Trophoblast cell (in vitro differentiated cells and primary cell): ENCODE measurements around the gene POU2F1.

Experiments
- DNase-seq, 2 donors: peaks; one replicate each; pipeline ENCODE4 v3.0.0-alpha.2; 2016
- H2AFZ ChIP-seq: 2 replicates; pipeline ENCODE4 v1.6.1; 2013; ENCODE audit warnings: low read length, moderate library complexity, mild to moderate bottlenecking; ENCODE audit not compliant: insufficient read depth, poor library complexity
- H2AK5ac ChIP-seq: 2 replicates; pipeline ENCODE4 v1.6.1; 2013; ENCODE audit warnings: mild to moderate bottlenecking, low read length
- H2BK120ac ChIP-seq: 2 replicates; pipeline ENCODE4 v1.6.1; 2013; ENCODE audit warnings: low read length, mild to moderate bottlenecking, moderate library complexity; ENCODE audit not compliant: insufficient read depth, poor library complexity
- H2BK12ac ChIP-seq: 2 replicates; pipeline ENCODE4 v1.6.1; 2013; ENCODE audit warnings: mild to moderate bottlenecking, low read length, moderate library complexity
- H2BK5ac ChIP-seq: 2 replicates; pipeline ENCODE4 v1.6.1; 2013; ENCODE audit warnings: low read length, low read depth, moderate library complexity, mild to moderate bottlenecking; ENCODE audit not compliant: poor library complexity
- H3K14ac ChIP-seq: 2 replicates; pipeline ENCODE4 v1.6.1; 2013; ENCODE audit warnings: mild to moderate bottlenecking, low read length
- H3K18ac ChIP-seq: 2 replicates; pipeline ENCODE4 v1.6.1; 2013; ENCODE audit warnings: mild to moderate bottlenecking, low read length
- H3K23ac ChIP-seq: 2 replicates; pipeline ENCODE4 v1.6.1; 2013; ENCODE audit warnings: low read length
- H3K27ac ChIP-seq: 2 replicates; pipeline ENCODE4 v1.5.1; 2013; ENCODE audit warnings: low read depth, mild to moderate bottlenecking, inconsistent platforms, low read length, moderate library complexity
- H3K27me3 ChIP-seq: 2 replicates; pipeline ENCODE4 v1.6.1; 2013; ENCODE audit warnings: inconsistent platforms, mild to moderate bottlenecking, low read length, moderate library complexity; ENCODE audit not compliant: insufficient read depth
- H3K36me3 ChIP-seq, 2 experiments: 1 replicate in 1 of 2; 2 replicates in 1 of 2; pipeline ENCODE4 v1.6.1; 2013; ENCODE audit warnings: low read length in 2 of 2, mild to moderate bottlenecking in 2 of 2, moderate library complexity in 1 of 2; ENCODE audit not compliant: insufficient read depth in 2 of 2, control insufficient read depth in 1 of 2
- H3K4ac ChIP-seq: 2 replicates; pipeline ENCODE4 v1.6.1; 2013; ENCODE audit warnings: low read depth, mild to moderate bottlenecking, low read length, moderate library complexity
- H3K4me1 ChIP-seq, 2 experiments: 1 replicate in 1 of 2; 2 replicates in 1 of 2; pipeline ENCODE4 v1.6.1; 2013; ENCODE audit warnings: low read length in 2 of 2, mild to moderate bottlenecking in 2 of 2, moderate library complexity in 1 of 2; ENCODE audit not compliant: insufficient read depth in 2 of 2, control insufficient read depth in 1 of 2
- H3K4me2 ChIP-seq: 2 replicates; pipeline ENCODE4 v1.6.1; 2013; ENCODE audit warnings: inconsistent platforms, mild to moderate bottlenecking, low read length, moderate library complexity
- H3K4me3 ChIP-seq: 2 replicates; pipeline ENCODE4 v1.5.1; 2013; ENCODE audit warnings: mild to moderate bottlenecking, low read depth, low read length, inconsistent platforms
- H3K79me1 ChIP-seq: one replicate; pipeline ENCODE4 v1.6.1; 2013; ENCODE audit warnings: low read length
- H3K79me2 ChIP-seq: 2 replicates; pipeline ENCODE4 v1.6.1; 2013; ENCODE audit warnings: low read length, mild to moderate bottlenecking; ENCODE audit not compliant: control insufficient read depth, insufficient read depth, poor library complexity
- H3K9ac ChIP-seq: 2 replicates; pipeline ENCODE4 v1.6.1; 2013; ENCODE audit warnings: mild to moderate bottlenecking, low read length
- H3K9me3 ChIP-seq: 2 replicates; pipeline ENCODE4 v1.6.1; 2013; ENCODE audit warnings: low read depth, mild to moderate bottlenecking, control low read depth, inconsistent platforms, low read length; ENCODE audit not compliant: insufficient read depth
- H4K12ac ChIP-seq: 2 replicates; pipeline ENCODE4 v1.6.1; 2013; ENCODE audit warnings: low read depth, mild to moderate bottlenecking, low read length, moderate library complexity
- H4K8ac ChIP-seq: 2 replicates; pipeline ENCODE4 v1.6.1; 2013; ENCODE audit warnings: low read depth, mild to moderate bottlenecking, low read length, moderate library complexity
- H4K91ac ChIP-seq: one replicate; pipeline ENCODE4 v1.6.1; 2013; ENCODE audit warnings: low read depth, mild to moderate bottlenecking, low read length, moderate library complexity
- WGBS: extraction: QIAGEN DNeasy Blood & Tissue Kit; methylation state at CpG from one replicate; pipeline ENCODE4 v1.1.7; 2013; ENCODE audit warnings: missing lambda C conversion rate; ENCODE audit not compliant: insufficient read length, insufficient coverage; ENCODE audit errors: extremely low coverage; 5-methylcytosine and 5-hydroxymethylcytosine counted together

The POU2F1 gene

DNA sequence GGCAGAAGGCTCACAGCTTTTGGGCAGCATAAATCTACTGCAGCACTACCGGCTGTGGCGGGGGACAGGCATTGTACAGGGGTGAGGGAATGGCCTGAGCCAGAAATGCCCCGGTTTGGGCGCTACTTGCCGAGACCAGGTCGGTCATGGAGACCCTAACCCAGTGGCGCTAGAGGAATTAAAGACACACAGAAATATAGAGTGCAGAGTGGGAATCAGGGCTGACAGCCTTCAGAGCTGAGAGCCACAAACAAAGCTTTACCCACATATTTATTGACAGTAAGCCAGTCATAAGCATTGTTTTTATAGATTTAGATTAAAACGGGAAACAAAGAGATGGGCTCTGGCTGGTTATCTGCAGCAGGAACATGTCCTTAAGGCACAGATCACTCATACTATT lies 101.8 kb downstream of the POU2F1 start:
- Histone ChIP-seq H4K12ac (no peak overlapping the region), H3K4me3 (no peak overlapping the region), H3K9ac (no peak overlapping the region), H2AFZ (no peak overlapping the region), H3K9me3 (peaks cover 11% of the 10 kb centered on the region), H3K23ac (no peak overlapping the region), H3K27me3 (no peaks in the 10 kb centered on the region), H2AK5ac (no peak overlapping the region), H4K91ac (no peak overlapping the region), H3K18ac (no peak overlapping the region), H2BK120ac (no peak overlapping the region), H4K8ac (no peak overlapping the region), H3K79me2 (no peaks in the 10 kb centered on the region), H3K4me2 (no peak overlapping the region), H3K36me3 (peaks cover 2 to 5% of the 10 kb centered on the region in 2 experiments), H3K4me1 (no peaks in the 10 kb centered on the region), H3K79me1 (peaks cover 3% of the 10 kb centered on the region), H2BK12ac (no peak overlapping the region), H2BK5ac (no peak overlapping the region), H3K4ac (no peak overlapping the region), H3K27ac (no peak overlapping the region), H3K14ac (no peak overlapping the region)
- no CpG with 5 or more reads among the region's 8 CpGs for WGBS
- no peak for DNase-seq

DNA sequence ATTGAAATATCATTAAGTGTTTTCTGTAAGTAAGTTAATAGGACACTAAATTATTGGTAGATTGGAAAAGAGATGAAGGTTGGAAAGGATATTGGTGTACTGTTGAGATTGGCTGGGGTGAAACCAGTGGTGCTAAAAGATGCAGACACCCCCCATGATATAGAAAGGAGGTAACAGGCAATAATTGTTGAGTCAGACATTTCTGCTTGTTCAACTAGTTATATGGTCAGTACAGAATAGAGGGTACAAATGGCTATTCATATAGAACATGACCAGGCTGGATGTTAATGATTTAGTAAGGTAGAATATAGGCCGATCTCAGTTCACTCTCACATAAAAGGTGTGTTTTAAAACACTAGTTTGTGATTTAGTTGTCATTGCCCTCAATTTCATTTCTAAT lies 104.5 kb downstream of the POU2F1 start:
- Histone ChIP-seq H2BK120ac (no peak overlapping the region), H4K8ac (no peak overlapping the region), H3K27ac (no peak overlapping the region), H2BK12ac (no peak overlapping the region), H3K9me3 (peaks cover 9% of the 10 kb centered on the region), H3K79me2 (no peaks in the 10 kb centered on the region), H3K4me3 (no peak overlapping the region), H3K18ac (no peak overlapping the region), H3K9ac (no peak overlapping the region), H3K4me2 (no peak overlapping the region), H3K36me3 (peaks cover 2 to 5% of the 10 kb centered on the region in 2 experiments), H4K12ac (no peak overlapping the region), H3K14ac (no peak overlapping the region), H2AK5ac (no peak overlapping the region), H2BK5ac (no peak overlapping the region), H4K91ac (no peak overlapping the region), H3K4ac (no peak overlapping the region), H3K27me3 (no peaks in the 10 kb centered on the region), H3K23ac (no peak overlapping the region), H2AFZ (no peak overlapping the region), H3K79me1 (no peaks in the 10 kb centered on the region), H3K4me1 (no peaks in the 10 kb centered on the region)
- DNase-seq, result no peak
- no CpG with 5 or more reads among the region's 1 CpG for WGBS

DNA sequence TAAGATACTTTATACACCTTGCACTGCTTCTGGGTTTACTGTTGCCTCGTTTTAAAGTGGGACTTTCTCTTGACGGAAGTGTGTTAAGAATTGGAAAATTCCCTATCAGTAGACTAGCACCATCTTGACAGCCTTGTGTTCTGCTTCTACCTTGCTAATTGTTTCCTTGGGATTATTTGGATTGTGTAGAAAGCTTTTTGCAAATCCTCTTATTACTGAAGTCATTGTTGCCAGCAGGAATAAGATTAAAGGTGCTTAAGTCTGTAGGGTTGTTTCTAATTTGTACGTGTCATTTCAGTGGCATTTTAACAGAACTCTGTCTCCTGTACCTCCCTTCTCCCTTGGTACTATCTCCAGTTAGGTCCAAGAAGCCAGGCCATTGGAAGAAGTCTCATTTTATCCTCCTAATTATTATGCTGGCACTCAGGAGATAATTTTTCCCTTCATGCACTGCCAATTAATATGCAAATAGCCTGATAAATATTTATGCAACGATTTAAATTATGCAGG lies 107.7 kb downstream of the POU2F1 start:
- Histone ChIP-seq H2BK12ac (no peak overlapping the region), H4K12ac (no peak overlapping the region), H3K79me1 (no peaks in the 10 kb centered on the region), H3K9ac (no peak overlapping the region), H3K4me2 (no peak overlapping the region), H4K91ac (no peak overlapping the region), H3K36me3 (no peaks in the 10 kb centered on the region), H3K18ac (no peak overlapping the region), H4K8ac (no peak overlapping the region), H3K9me3 (peaks cover 3% of the 10 kb centered on the region), H2BK5ac (no peak overlapping the region), H3K14ac (no peak overlapping the region), H3K27ac (no peak overlapping the region), H3K4me1 (no peaks in the 10 kb centered on the region), H2AK5ac (no peak overlapping the region), H3K4me3 (no peak overlapping the region), H3K79me2 (no peaks in the 10 kb centered on the region), H3K27me3 (no peaks in the 10 kb centered on the region), H3K23ac (no peak overlapping the region), H2AFZ (no peak overlapping the region), H3K4ac (no peak overlapping the region), H2BK120ac (no peak overlapping the region)
- DNase-seq, result no peak
- no CpG with 5 or more reads among the region's 4 CpGs for WGBS

DNA sequence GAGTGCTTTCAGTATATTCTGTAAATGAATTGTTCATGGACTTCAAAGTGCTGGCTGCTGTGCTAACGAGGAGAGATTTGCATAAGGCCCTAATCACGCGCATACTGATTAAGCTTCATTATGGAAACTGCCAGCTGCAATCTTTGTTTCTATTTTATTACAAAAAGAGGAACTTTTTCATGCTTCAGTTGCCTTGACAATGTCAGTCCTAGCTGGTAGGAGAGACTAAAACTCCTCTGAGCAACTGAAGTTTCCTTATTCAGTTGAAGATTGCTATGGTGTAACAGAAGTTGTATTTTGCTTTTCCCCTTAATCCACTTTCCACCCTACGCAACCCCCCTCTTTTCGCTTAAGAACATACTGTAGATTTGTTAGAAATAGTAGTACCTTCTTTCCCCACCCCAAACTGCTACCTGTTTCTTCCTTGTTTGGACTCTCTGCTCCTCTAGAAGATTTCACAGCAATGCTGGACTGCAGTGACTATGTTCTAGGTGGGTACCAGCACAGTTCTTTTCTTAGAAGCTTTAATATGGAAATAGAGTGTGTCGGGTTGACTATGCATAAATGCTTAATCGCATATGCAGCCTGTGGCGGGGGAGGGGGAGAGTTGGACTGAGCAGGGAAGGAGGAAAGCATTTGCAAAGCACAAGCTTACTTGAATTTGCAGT lies 108.3 kb downstream of the POU2F1 start:
- H3K27ac ChIP-seq, result no peak overlapping the region
- no peaks in the 10 kb centered on the region for H3K9me3 ChIP-seq
- H3K9ac ChIP-seq, result no peak overlapping the region
- no peak overlapping the region for H3K4me3 ChIP-seq
- no peak overlapping the region for H3K18ac ChIP-seq
- H2BK5ac ChIP-seq, result no peak overlapping the region
- H2AK5ac ChIP-seq, result no peak overlapping the region
- no peak overlapping the region for H4K12ac ChIP-seq
- H3K36me3 ChIP-seq, result no peaks in the 10 kb centered on the region
- no peak overlapping the region for H4K8ac ChIP-seq
- no peak overlapping the region for H3K14ac ChIP-seq
- no CpG with 5 or more reads among the region's 8 CpGs for WGBS
- DNase-seq, result no peak
- H2BK12ac ChIP-seq, result no peak overlapping the region
- no peaks in the 10 kb centered on the region for H3K79me2 ChIP-seq
- H2AFZ ChIP-seq, result no peak overlapping the region
- no peaks in the 10 kb centered on the region for H3K27me3 ChIP-seq
- no peak overlapping the region for H3K23ac ChIP-seq
- no peak overlapping the region for H3K4ac ChIP-seq
- no peak overlapping the region for H4K91ac ChIP-seq
- no peaks in the 10 kb centered on the region for H3K79me1 ChIP-seq
- H2BK120ac ChIP-seq, result no peak overlapping the region
- H3K4me2 ChIP-seq, result no peak overlapping the region
- no peaks in the 10 kb centered on the region for H3K4me1 ChIP-seq
